Measurements from ENCODE around the gene ABCC10.
A peak's percentile ranks its signal among the peaks of the same experiment; 100 is the strongest.

Gene ABCC10

DNA sequence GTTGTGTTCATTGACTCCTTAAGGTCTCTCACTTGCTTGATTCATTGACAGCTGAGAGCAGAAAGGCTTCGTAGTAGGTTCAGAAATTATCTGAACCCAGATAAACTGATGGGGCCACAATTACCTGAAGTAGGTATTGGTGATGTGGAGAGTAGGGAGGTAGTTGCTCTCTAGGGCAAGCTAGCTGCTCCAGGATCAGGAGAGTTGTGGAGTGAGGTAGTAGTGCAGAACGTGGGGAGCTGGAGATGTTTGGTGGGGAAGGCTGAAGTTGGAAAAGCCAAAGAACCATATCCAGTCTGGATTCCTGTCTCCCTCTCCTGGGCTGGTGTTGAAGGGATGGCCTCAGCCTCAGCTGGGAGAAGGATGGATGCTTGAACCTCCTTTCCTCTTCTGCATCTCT, 65.9 kb downstream of the ABCC10 start:
- DNase-seq (ENCODE audit: insufficient read length, low spot score): no peak
- no peak for FAIRE-seq

DNA sequence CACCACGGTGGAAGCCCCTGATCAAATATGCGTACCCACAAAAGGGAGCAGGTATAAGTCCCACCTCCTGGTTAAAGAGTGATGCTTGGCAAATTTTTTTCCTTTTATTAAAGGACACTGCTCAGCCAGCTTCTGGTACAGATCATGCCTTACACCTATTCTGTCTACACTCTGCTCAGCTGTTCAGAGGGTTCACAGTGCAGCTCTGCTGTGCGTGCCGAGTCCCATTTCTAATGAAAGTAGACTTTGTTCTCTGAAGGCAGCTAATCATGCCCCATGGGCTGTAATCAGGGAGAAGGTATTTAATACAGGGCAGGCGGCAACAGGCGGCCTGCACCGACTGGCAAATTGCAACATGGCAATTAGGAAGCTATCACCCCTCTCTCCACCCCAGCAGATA, 66.5 kb downstream of the ABCC10 start:
- TF ChIP-seq, protein P1, sequence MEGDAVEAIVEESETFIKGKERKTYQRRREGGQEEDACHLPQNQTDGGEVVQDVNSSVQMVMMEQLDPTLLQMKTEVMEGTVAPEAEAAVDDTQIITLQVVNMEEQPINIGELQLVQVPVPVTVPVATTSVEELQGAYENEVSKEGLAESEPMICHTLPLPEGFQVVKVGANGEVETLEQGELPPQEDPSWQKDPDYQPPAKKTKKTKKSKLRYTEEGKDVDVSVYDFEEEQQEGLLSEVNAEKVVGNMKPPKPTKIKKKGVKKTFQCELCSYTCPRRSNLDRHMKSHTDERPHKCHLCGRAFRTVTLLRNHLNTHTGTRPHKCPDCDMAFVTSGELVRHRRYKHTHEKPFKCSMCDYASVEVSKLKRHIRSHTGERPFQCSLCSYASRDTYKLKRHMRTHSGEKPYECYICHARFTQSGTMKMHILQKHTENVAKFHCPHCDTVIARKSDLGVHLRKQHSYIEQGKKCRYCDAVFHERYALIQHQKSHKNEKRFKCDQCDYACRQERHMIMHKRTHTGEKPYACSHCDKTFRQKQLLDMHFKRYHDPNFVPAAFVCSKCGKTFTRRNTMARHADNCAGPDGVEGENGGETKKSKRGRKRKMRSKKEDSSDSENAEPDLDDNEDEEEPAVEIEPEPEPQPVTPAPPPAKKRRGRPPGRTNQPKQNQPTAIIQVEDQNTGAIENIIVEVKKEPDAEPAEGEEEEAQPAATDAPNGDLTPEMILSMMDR (IDR thresholded peaks at IDR 0.05; ENCODE audit: insufficient read depth, missing control alignments): no peak
- DNase-seq (ENCODE audit: insufficient read length, low spot score): no peak
- FAIRE-seq: no peak

More for the DNA sequence above, 65.9 kb downstream of the ABCC10 start:
- TF ChIP-seq, protein P1 (IDR thresholded peaks at IDR 0.05; ENCODE audit: insufficient read depth, missing control alignments): no peak

DNA sequence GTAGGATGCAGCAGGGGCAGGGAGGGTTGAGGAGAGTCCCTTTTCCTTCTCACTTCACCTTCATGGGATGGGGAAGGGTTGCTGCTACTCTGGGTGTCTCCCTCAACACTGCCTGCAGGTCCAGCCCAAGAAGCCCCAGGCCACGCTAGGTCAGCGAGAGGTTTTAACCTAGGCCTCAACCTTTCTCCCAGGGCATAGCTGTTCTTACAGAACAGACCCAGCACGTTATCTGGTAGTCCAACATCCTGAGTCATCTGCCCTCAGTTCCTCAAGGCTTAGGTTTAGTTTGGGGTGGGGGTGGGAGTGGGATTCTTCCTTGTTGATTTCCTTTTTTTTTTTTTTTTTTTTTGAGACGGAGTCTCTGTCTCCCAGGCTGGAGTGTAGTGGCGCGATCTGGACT, 67.0 kb downstream of the ABCC10 start:
- TF ChIP-seq, protein P1 (IDR thresholded peaks at IDR 0.05; ENCODE audit: insufficient read depth, missing control alignments): no peak
- FAIRE-seq: no peak
- no peak for DNase-seq (ENCODE audit: insufficient read length, low spot score)

DNA sequence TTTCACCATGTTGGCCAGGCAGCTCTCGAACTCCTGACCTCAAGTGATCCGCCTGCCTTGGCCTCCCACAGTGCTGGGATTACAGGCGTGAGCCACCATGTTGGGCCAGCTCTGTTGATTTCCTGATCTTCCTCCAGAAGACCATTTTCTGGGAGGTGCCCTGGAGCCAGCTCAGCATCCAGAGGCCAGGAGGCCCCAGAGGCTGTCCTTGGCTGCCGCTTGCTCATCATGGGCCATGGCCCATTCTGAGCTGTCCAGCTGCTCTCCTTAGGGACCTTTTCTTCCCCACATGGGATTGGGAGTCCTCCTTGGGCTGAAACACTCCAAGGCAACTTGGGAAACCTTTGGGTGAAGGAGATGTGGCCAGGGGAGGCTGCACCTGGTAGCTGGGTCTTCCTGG, 67.4 kb downstream of the ABCC10 start:
- TF ChIP-seq, protein P1 (IDR thresholded peaks at IDR 0.05; ENCODE audit: insufficient read depth, missing control alignments): no peak
- DNase-seq (ENCODE audit: insufficient read length, low spot score) (no peak), FAIRE-seq (no peak)

DNA sequence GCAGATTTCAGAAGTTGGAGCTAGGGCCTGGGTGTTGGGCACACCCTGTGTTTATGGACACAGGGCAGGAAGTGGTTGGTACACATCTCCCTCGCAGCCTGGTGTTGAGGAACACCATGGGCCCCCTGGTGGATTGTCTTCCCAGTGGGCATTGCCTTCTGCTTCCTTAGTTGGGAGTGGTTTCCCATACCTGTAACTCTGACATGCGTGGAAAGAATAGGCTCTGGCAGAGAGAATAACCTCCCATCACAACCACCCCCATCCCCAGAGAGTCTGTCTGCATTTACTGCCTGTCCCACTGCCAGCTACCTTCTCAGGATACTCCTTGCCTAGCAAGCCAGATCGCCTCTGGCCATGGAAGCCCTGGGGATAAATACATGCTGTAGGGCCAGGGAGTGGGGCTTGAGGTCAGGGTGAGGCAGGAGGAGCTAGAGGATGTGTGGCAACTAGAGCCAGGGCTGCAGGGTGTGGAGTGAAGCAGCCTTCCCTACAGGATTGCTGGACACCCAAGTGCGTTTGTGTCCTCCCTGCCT, 68.1 kb downstream of the ABCC10 start:
- no peak for FAIRE-seq
- no peak for DNase-seq (ENCODE audit: insufficient read length, low spot score)
- TF ChIP-seq, protein P1 (IDR thresholded peaks at IDR 0.05; ENCODE audit: insufficient read depth, missing control alignments): peak; percentile 4

DNA sequence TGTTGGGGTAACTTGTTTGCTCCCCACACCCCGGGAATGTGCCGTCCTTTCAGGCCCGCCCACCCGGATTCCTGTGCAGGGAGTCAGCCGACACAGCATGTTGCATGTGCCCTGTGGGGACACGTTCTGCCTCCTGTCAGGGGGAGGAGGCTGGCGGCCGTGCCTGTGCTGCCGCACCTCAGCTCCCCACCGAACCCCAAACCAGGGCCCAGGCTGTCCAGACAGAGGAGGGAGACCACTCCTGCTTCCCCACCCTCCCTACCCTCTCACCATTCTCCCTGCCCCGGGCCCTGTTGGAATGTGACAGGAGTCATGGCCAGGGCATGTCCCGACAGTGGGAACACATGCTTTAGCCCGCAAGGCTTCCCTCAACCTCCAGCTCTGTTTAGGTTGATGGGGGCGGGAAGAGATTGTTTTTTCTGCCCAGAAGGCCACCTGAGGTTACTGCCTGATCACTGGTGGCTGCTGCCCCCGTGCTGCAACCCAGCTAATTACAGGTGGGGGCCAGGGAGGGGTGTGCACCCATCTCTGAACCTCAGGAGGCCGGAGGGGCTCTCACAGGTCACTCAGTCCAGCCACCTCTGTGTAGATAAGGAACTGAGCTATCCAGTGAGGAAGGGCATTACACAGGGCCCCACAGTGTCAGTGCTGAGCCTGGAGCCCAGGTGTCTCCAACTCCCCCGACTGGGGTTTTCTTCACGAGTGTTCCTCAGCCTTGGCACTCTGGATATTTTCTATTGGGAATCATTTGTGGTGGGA, 69.2 kb downstream of the ABCC10 start:
- FAIRE-seq: no peak
- TF ChIP-seq, protein P1 (IDR thresholded peaks at IDR 0.05; ENCODE audit: insufficient read depth, missing control alignments): peak; percentile 32
- DNase-seq (ENCODE audit: insufficient read length, low spot score): peak; percentile 70

DNA sequence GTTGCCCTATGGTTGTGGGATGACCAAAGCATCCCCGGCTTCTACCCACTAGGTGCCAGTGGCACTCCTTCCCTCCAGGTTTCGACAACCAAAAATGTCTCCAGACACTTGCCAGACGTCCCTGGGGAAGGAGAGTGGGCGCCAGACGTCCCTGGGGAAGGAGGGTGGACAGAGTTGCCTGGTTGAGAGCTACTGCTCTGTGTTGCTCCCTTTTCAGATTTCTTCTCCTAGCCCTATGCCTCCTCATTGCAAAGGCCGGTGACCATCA, 69.7 kb downstream of the ABCC10 start:
- TF ChIP-seq, protein P1 (IDR thresholded peaks at IDR 0.05; ENCODE audit: insufficient read depth, missing control alignments): no peak
- DNase-seq (ENCODE audit: insufficient read length, low spot score): no peak
- FAIRE-seq: no peak

Data from D721Med (cell line).